HG03196 (cell line): ENCODE results near the gene NRSN2.
A peak's percentile ranks its signal among the peaks of the same experiment; 100 is the strongest.
"Not testable (repeated sequence)": the region's sequence is repeated elsewhere in the genome, so short reads cannot be mapped to it uniquely, and the experiment has no call there.

Experiments used
- ATAC-seq: cut with Tn5 transposase; IDR thresholded peaks from one replicate; pipeline ENCODE4 v1.9.1; 2021; ENCODE audit not compliant: unreplicated experiment

NRSN2 gene

GRCh38 chr20:325045-325888, 21.6 kb upstream of the NRSN2 start, which contains the start of gene SOX12:
TSS of gene SOX12 (plus strand) at chr20:325552. CDS start at chr20:325925, 373 bp downstream.
- peak; percentile 66 for ATAC-seq

- ATAC-seq: no peak
Observed at GRCh38 chr20:325889-326644, 20.8 kb upstream of the NRSN2 start.

- no peak for ATAC-seq
Observed at GRCh38 chr20:326645-327185, 20.2 kb upstream of the NRSN2 start.

- no peak for ATAC-seq
Observed at GRCh38 chr20:327186-328026, 19.5 kb upstream of the NRSN2 start.

GRCh38 chr20:328027-328974, 18.6 kb upstream of the NRSN2 start:
- no peak for ATAC-seq

GRCh38 chr20:328975-329695, 17.8 kb upstream of the NRSN2 start:
- no peak for ATAC-seq

GRCh38 chr20:329851-330232, 17.1 kb upstream of the NRSN2 start:
- ATAC-seq: no peak

GRCh38 chr20:330233-331149, 16.4 kb upstream of the NRSN2 start:
- no peak for ATAC-seq

GRCh38 chr20:334578-334977, 12.3 kb upstream of the NRSN2 start:
- ATAC-seq: no peak

- ATAC-seq: not testable (repeated sequence)
Observed at GRCh38 chr20:336040-336439, 10.9 kb upstream of the NRSN2 start.

GRCh38 chr20:341682-342081, 5.2 kb upstream of the NRSN2 start:
- no peak for ATAC-seq

GRCh38 chr20:343107-343506, 3.8 kb upstream of the NRSN2 start:
- no peak for ATAC-seq

GRCh38 chr20:346033-346639, 775 bp upstream of the NRSN2 start:
- no peak for ATAC-seq

GRCh38 chr20:347317-347639, 367 bp downstream of the NRSN2 start:
- ATAC-seq: no peak

- ATAC-seq: peak; percentile 70
Observed at GRCh38 chr20:347640-348484, 951 bp downstream of the NRSN2 start.

- no peak for ATAC-seq
Observed at GRCh38 chr20:348972-349841, 2.3 kb downstream of the NRSN2 start.
